Adipocyte (in vitro differentiated cells): ENCODE data around the gene CRLF1.

Experiments used
- DNase-seq: peaks from one replicate; pipeline ENCODE4 v3.0.0-alpha.2; 2015; ENCODE audit warnings: low read depth
- H3K27me3 ChIP-seq: replicated peaks from 2 replicates; pipeline ENCODE4 v1.7.0; 2013; ENCODE audit warnings: mild to moderate bottlenecking, low read length, moderate library complexity; ENCODE audit not compliant: control insufficient read depth, insufficient read depth
- H3K36me3 ChIP-seq: 2 replicates; pipeline ENCODE4 v1.7.0; 2013; ENCODE audit warnings: low read length, mild to moderate bottlenecking, moderate library complexity; ENCODE audit not compliant: control insufficient read depth, insufficient read depth, severe bottlenecking
- H3K4me1 ChIP-seq: 2 replicates; pipeline ENCODE4 v1.7.0; 2013; ENCODE audit warnings: mild to moderate bottlenecking, low read length, moderate library complexity; ENCODE audit not compliant: control insufficient read depth, insufficient read depth
- H3K4me3 ChIP-seq: 2 replicates; pipeline ENCODE4 v1.7.0; 2013; ENCODE audit warnings: mild to moderate bottlenecking, low read length, moderate library complexity
- H3K9ac ChIP-seq: 2 replicates; pipeline ENCODE4 v1.7.0; 2013; ENCODE audit warnings: mild to moderate bottlenecking, low read length, moderate library complexity
- H3K9me3 ChIP-seq: 2 replicates; pipeline ENCODE4 v1.7.0; 2013; ENCODE audit warnings: mild to moderate bottlenecking, low read length, moderate library complexity; ENCODE audit not compliant: control insufficient read depth

The CRLF1 gene

GRCh38 chr19:18606281-18607225, at the start of gene CRLF1:
CRLF1 (minus strand) TSS chr19:18606799; CDS start chr19:18606656, 143 bp downstream.
- Histone ChIP-seq H3K27me3 (peaks cover 4% of the 10 kb centered on the region), H3K9me3 (no peaks in the 10 kb centered on the region), H3K9ac (peak within 1 kb of the TSS; percentile 92), H3K4me3 (peak within 1 kb of the TSS; percentile 88), H3K4me1 (peaks cover 26% of the 10 kb centered on the region), H3K36me3 (peaks cover 8% of the 10 kb centered on the region)
- DNase-seq: peak; percentile 36

GRCh38 chr19:18655173-18655844, 48.7 kb upstream of the CRLF1 start:
- Histone ChIP-seq H3K4me1 (peaks cover 37% of the 10 kb centered on the region), H3K9me3 (no peaks in the 10 kb centered on the region), H3K36me3 (no peaks in the 10 kb centered on the region), H3K9ac (no peak overlapping the region), H3K27me3 (no peaks in the 10 kb centered on the region), H3K4me3 (no peak overlapping the region)
- DNase-seq: no peak

GRCh38 chr19:18654469-18654868, 47.9 kb upstream of the CRLF1 start:
- DNase-seq: no peak
- no peaks in the 10 kb centered on the region for H3K9me3 ChIP-seq
- no peaks in the 10 kb centered on the region for H3K27me3 ChIP-seq
- H3K4me1 ChIP-seq: peaks cover 38% of the 10 kb centered on the region
- H3K9ac ChIP-seq: no peak overlapping the region
- H3K36me3 ChIP-seq: no peaks in the 10 kb centered on the region
- no peak overlapping the region for H3K4me3 ChIP-seq

- DNase-seq: no peak
- Histone ChIP-seq H3K4me1 (peaks cover 40% of the 10 kb centered on the region), H3K4me3 (no peak overlapping the region), H3K27me3 (no peaks in the 10 kb centered on the region), H3K9ac (no peak overlapping the region), H3K36me3 (no peaks in the 10 kb centered on the region), H3K9me3 (no peaks in the 10 kb centered on the region)
These were observed 47.3 kb upstream of the CRLF1 start for GRCh38 chr19:18653853-18654252.

GRCh38 chr19:18651733-18652132, 45.1 kb upstream of the CRLF1 start:
- Histone ChIP-seq H3K9me3 (no peaks in the 10 kb centered on the region), H3K4me3 (no peak overlapping the region), H3K36me3 (no peaks in the 10 kb centered on the region), H3K9ac (peak overlapping the region; percentile 82), H3K4me1 (peaks cover 36% of the 10 kb centered on the region), H3K27me3 (no peaks in the 10 kb centered on the region)
- DNase-seq: no peak

GRCh38 chr19:18651300-18651699, 44.7 kb upstream of the CRLF1 start:
- peaks cover 36% of the 10 kb centered on the region for H3K4me1 ChIP-seq
- DNase-seq: no peak

GRCh38 chr19:18650468-18651041, 44.0 kb upstream of the CRLF1 start:
- no peaks in the 10 kb centered on the region for H3K9me3 ChIP-seq
- no peaks in the 10 kb centered on the region for H3K27me3 ChIP-seq
- no peaks in the 10 kb centered on the region for H3K36me3 ChIP-seq
- peak; percentile 66 for DNase-seq
- peaks cover 36% of the 10 kb centered on the region for H3K4me1 ChIP-seq
- peak overlapping the region; percentile 71 for H3K4me3 ChIP-seq
- peak overlapping the region; percentile 82 for H3K9ac ChIP-seq

More at GRCh38 chr19:18651300-18651699, 44.7 kb upstream of the CRLF1 start:
- Histone ChIP-seq H3K9ac (peak overlapping the region; percentile 82), H3K4me3 (peak overlapping the region; percentile 71), H3K9me3 (no peaks in the 10 kb centered on the region), H3K27me3 (no peaks in the 10 kb centered on the region), H3K36me3 (no peaks in the 10 kb centered on the region)

GRCh38 chr19:18650021-18650390, 43.4 kb upstream of the CRLF1 start:
- peak; percentile 35 for DNase-seq
- H3K9me3 ChIP-seq: no peaks in the 10 kb centered on the region
- H3K4me3 ChIP-seq: peak overlapping the region; percentile 71
- no peaks in the 10 kb centered on the region for H3K27me3 ChIP-seq
- no peaks in the 10 kb centered on the region for H3K36me3 ChIP-seq
- H3K9ac ChIP-seq: peak overlapping the region; percentile 82
- peaks cover 40% of the 10 kb centered on the region for H3K4me1 ChIP-seq

GRCh38 chr19:18649371-18650020, 42.9 kb upstream of the CRLF1 start:
- no peak for DNase-seq
- Histone ChIP-seq H3K9me3 (no peaks in the 10 kb centered on the region), H3K27me3 (no peaks in the 10 kb centered on the region), H3K36me3 (no peaks in the 10 kb centered on the region), H3K4me3 (peak overlapping the region; percentile 71), H3K4me1 (peaks cover 43% of the 10 kb centered on the region), H3K9ac (peak overlapping the region; percentile 82)

GRCh38 chr19:18648973-18649315, 42.3 kb upstream of the CRLF1 start:
- no peaks in the 10 kb centered on the region for H3K9me3 ChIP-seq
- no peaks in the 10 kb centered on the region for H3K36me3 ChIP-seq
- peak overlapping the region; percentile 71 for H3K4me3 ChIP-seq
- H3K9ac ChIP-seq: peak overlapping the region; percentile 82
- H3K27me3 ChIP-seq: no peaks in the 10 kb centered on the region
- peaks cover 43% of the 10 kb centered on the region for H3K4me1 ChIP-seq
- no peak for DNase-seq

GRCh38 chr19:18647807-18648206, 41.2 kb upstream of the CRLF1 start:
- no peaks in the 10 kb centered on the region for H3K9me3 ChIP-seq
- no peaks in the 10 kb centered on the region for H3K36me3 ChIP-seq
- H3K4me1 ChIP-seq: peaks cover 43% of the 10 kb centered on the region
- H3K9ac ChIP-seq: no peak overlapping the region
- H3K4me3 ChIP-seq: no peak overlapping the region
- no peak for DNase-seq
- H3K27me3 ChIP-seq: no peaks in the 10 kb centered on the region
